Thyroid gland (tissue), 4 donors: Measurements from ENCODE around the gene UBE2L3. TPM values are rescaled to one million over a fixed set of nuclear protein-coding genes. Genes with fewer than 3 reads are reported as not detected.

Experiments
- DNase-seq, 2 donors: peaks; one replicate each; pipeline ENCODE4 v3.0.0-alpha.2; 2019
- H3K27ac ChIP-seq, 3 donors: fragments of 200-600 bp; sonication (generic); 1 replicate in 2 of 3; 2 replicates in 1 of 3; pipeline ENCODE4 v1.5.1; 2016 to 2019; ENCODE audit warnings: mild to moderate bottlenecking in 1 of 3, moderate library complexity in 1 of 3
- H3K27me3 ChIP-seq: fragments of 200-600 bp; sonication (generic); one replicate; pipeline ENCODE4 v1.5.1; 2019
- H3K36me3 ChIP-seq, 2 donors: fragments of 200-600 bp; sonication (generic); one replicate each; pipeline ENCODE4 v1.5.1; 2016 to 2019
- H3K4me1 ChIP-seq, 2 donors: fragments of 200-600 bp; sonication (generic); one replicate each; pipeline ENCODE4 v1.5.1; 2017 to 2019
- H3K4me3 ChIP-seq, 3 donors: fragments of 200-600 bp; sonication (generic); replicated peaks in 1 of 3; 1 replicate in 2 of 3; 2 replicates in 1 of 3; pipeline ENCODE4 v1.5.1; 2016; ENCODE audit warnings: mild to moderate bottlenecking in 1 of 3
- H3K9me3 ChIP-seq: fragments of 200-600 bp; sonication (generic); one replicate; pipeline ENCODE4 v1.5.1; 2017
- CTCF ChIP-seq, 6 experiments: fragments of 200-600 bp in 3 of 6; fragments of 450-650 bp in 3 of 6; sonication (generic) in 3 of 6; IDR thresholded peaks; one replicate each; pipeline ENCODE4 v1.5.1; 2016 to 2019; ENCODE audit warnings: antibody characterized with exemption in 6 of 6, mild to moderate bottlenecking in 2 of 6, inconsistent platforms in 1 of 6, moderate library complexity in 1 of 6
- POLR2A ChIP-seq, 2 donors: fragments of 450-650 bp; IDR thresholded peaks; one replicate each; pipeline ENCODE4 v1.6.1; 2017; ENCODE audit warnings: antibody characterized with exemption in 2 of 2, mild to moderate bottlenecking in 2 of 2, moderate library complexity in 1 of 2
- WGBS, 2 donors: methylation state at CpG; one replicate each; pipeline ENCODE4 v1.1.5; 2017; 5-methylcytosine and 5-hydroxymethylcytosine counted together
- intact Hi-C: fragments of 100-400 bp; cut with DNase I; formaldehyde crosslinking; loops from one replicate; pipeline ENCODE4 v1.15.1; 2023
- total RNA-seq, 4 donors: library from RNA; depleted of rRNA; stranded (reverse); fragments of >200 nt; gene quantifications; one replicate each; pipeline ENCODE4 v1.2.3, GENCODE V29; 2016

The UBE2L3 gene
- total RNA-seq, 4 donors from 2014 or later: 38.2 to 61.9 (median 47.5) TPM

GRCh38 chr22:21626735-21627469 lies 59.4 kb downstream of the UBE2L3 start:
- intact Hi-C loops: no loop called here
- WGBS, 2 donors: 79 to 81% methylated on average over 11 of the region's 11 CpGs
- Histone ChIP-seq H3K4me1 (peaks cover 10 to 23% of the 10 kb centered on the region in 2 donors), H3K4me3 (no peak overlapping the region), H3K36me3 (peaks cover 2 to 3% of the 10 kb centered on the region in 2 donors), H3K9me3 (no peaks in the 10 kb centered on the region), H3K27ac (no peak overlapping the region), H3K27me3 (no peaks in the 10 kb centered on the region)
- no peak for DNase-seq
- TF ChIP-seq CTCF (IDR thresholded peaks at IDR 0.05) (no peak), POLR2A (IDR thresholded peaks at IDR 0.05) (no peak)

GRCh38 chr22:21628386-21629254 lies 61.1 kb downstream of the UBE2L3 start:
- peak overlapping the region in 1 of 3 donors; percentile 78 for H3K27ac ChIP-seq
- no peaks in the 10 kb centered on the region for H3K9me3 ChIP-seq
- no peak for TF ChIP-seq CTCF (IDR thresholded peaks at IDR 0.05)
- TF ChIP-seq POLR2A (IDR thresholded peaks at IDR 0.05): no peak
- H3K36me3 ChIP-seq: peaks cover 0 to 1% of the 10 kb centered on the region in 2 donors
- intact Hi-C loops: no loop called here
- H3K4me1 ChIP-seq: peaks cover 10 to 23% of the 10 kb centered on the region in 2 donors
- no peaks in the 10 kb centered on the region for H3K27me3 ChIP-seq
- DNase-seq: no peak
- peak overlapping the region in 2 of 3 donors; percentile 84 to 99 for H3K4me3 ChIP-seq
- 75 to 89% methylated on average over 24 to 44 of the region's 74 CpGs for WGBS, 2 donors

GRCh38 chr22:21629255-21630149 lies 62.0 kb downstream of the UBE2L3 start, which contains the start of gene YDJC:
YDJC (minus strand) TSS chr22:21630022; CDS start chr22:21630014, 8 bp downstream.
- Histone ChIP-seq H3K27me3 (no peaks in the 10 kb centered on the region), H3K4me1 (peaks cover 10 to 23% of the 10 kb centered on the region in 2 donors), H3K4me3 (peak within 1 kb of the TSS; percentile 84 to 99 (median 91)), H3K9me3 (no peaks in the 10 kb centered on the region), H3K36me3 (no peaks in the 10 kb centered on the region), H3K27ac (peak within 1 kb of the TSS in 2 of 3 donors; percentile 24 to 78)
- peak; percentile 94 for DNase-seq
- intact Hi-C loops: no loop called here
- peak in 1 of 2 donors; percentile 59 for TF ChIP-seq POLR2A (IDR thresholded peaks at IDR 0.05)
- peak; percentile 11 to 93 (median 60) for TF ChIP-seq CTCF (IDR thresholded peaks at IDR 0.05)
- 0 to 1% methylated on average over 2 to 31 of the region's 93 CpGs for WGBS, 2 donors

GRCh38 chr22:21631025-21631424 lies 63.5 kb downstream of the UBE2L3 start:
- intact Hi-C loops: no loop called here

More at GRCh38 chr22:21631025-21631424, 63.5 kb downstream of the UBE2L3 start:
- Histone ChIP-seq H3K27ac (no peak overlapping the region), H3K9me3 (no peaks in the 10 kb centered on the region), H3K36me3 (no peaks in the 10 kb centered on the region), H3K27me3 (no peaks in the 10 kb centered on the region), H3K4me3 (no peak overlapping the region), H3K4me1 (peaks cover 10 to 21% of the 10 kb centered on the region in 2 donors)
- no peak for TF ChIP-seq POLR2A (IDR thresholded peaks at IDR 0.05)
- TF ChIP-seq CTCF (IDR thresholded peaks at IDR 0.05): no peak
- DNase-seq: no peak
- 87 to 91% methylated on average over 4 of the region's 4 CpGs for WGBS, 2 donors
